D721Med (cell line): ENCODE measurements around the gene EOMES.

ENCODE experiments used
- DNase-seq: peaks from one replicate; pipeline ENCODE4 v3.0.0; 2011; ENCODE audit warnings: low spot score; ENCODE audit not compliant: insufficient read length
- FAIRE-seq: peaks from 2 replicates; lab custom pipeline; 2011; peaks lifted over from hg19 to GRCh38; lab: Jason Lieb, UNC
- TF ChIP-seq, protein P1 (sequence below): IDR thresholded peaks from 2 replicates; pipeline ENCODE4 v1.5.1; 2012; ENCODE audit warnings: mild to moderate bottlenecking, control low read depth; ENCODE audit not compliant: insufficient read depth; ENCODE audit errors: missing control alignments

The EOMES gene

DNA sequence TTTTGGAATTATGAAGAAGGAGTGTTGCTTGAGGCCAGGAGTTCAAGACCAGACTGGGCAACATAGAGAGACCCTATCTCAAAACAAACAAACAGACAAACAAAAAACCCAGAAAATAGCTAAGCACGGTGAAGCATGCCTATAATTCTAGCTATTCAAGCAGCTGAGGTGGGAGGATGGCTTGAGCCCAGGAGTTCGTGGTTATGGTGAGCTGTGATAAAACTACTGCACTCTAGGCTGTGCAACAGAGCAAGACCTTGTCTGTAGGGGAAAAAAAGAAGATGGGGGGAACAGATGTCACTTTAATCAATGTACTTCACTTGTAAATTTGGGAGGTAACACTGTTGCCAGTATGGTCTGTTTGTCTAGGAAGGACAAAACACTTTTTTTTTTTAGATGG is 18.7 kb upstream of the EOMES start:
- TF ChIP-seq, protein P1, sequence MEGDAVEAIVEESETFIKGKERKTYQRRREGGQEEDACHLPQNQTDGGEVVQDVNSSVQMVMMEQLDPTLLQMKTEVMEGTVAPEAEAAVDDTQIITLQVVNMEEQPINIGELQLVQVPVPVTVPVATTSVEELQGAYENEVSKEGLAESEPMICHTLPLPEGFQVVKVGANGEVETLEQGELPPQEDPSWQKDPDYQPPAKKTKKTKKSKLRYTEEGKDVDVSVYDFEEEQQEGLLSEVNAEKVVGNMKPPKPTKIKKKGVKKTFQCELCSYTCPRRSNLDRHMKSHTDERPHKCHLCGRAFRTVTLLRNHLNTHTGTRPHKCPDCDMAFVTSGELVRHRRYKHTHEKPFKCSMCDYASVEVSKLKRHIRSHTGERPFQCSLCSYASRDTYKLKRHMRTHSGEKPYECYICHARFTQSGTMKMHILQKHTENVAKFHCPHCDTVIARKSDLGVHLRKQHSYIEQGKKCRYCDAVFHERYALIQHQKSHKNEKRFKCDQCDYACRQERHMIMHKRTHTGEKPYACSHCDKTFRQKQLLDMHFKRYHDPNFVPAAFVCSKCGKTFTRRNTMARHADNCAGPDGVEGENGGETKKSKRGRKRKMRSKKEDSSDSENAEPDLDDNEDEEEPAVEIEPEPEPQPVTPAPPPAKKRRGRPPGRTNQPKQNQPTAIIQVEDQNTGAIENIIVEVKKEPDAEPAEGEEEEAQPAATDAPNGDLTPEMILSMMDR = no peak
- DNase-seq (no peak), FAIRE-seq (no peak)

DNA sequence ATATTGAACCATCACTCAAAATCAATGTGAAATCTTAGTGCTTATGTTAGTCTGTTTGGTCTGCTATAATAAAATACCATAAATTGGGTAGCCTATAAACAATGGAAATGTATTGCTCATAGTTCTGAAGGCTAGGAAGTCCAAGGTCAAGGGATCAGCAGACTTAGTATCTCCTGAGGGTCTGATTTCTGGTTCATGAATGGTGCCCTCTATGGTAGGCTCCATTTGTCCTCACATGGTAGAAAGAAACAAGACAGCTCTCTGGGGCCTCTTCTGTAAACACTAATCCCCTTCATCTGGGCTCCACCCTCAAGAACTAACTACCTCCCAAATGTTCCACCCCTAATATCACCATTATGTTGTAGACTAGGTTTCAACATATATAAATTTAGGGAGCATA is 15.0 kb upstream of the EOMES start:
- DNase-seq (no peak), FAIRE-seq (no peak)
- TF ChIP-seq, protein P1 = no peak

GRCh38 chr3:27730774-27731659 is 8.9 kb upstream of the EOMES start:
- no peak for FAIRE-seq

GRCh38 chr3:27729748-27730611 is 7.9 kb upstream of the EOMES start:
- FAIRE-seq = no peak
- no peak for DNase-seq
- TF ChIP-seq, protein P1 = no peak

More at GRCh38 chr3:27730774-27731659, 8.9 kb upstream of the EOMES start:
- TF ChIP-seq, protein P1 = no peak
- DNase-seq = no peak

DNA sequence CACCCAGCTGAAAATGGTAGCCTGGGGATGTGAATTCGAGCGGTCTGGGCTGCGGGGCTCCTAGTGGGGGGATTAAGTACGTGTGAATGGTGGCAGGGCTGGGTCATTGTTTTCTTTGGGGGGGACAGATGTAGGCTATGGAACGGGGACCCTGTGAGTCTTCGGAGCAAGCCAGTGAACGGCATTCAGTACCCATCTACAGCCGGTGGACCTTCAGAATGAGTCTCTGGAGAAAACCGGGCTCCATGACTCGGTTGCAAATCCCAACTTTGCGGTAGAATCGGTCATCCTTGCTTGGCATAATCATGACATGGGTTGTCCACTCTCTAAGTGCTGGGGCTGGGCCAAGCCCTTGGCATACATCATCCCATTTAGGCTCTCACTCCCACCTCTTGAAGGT is 7.2 kb upstream of the EOMES start:
- DNase-seq (no peak), FAIRE-seq (no peak)
- TF ChIP-seq, protein P1 = no peak

DNA sequence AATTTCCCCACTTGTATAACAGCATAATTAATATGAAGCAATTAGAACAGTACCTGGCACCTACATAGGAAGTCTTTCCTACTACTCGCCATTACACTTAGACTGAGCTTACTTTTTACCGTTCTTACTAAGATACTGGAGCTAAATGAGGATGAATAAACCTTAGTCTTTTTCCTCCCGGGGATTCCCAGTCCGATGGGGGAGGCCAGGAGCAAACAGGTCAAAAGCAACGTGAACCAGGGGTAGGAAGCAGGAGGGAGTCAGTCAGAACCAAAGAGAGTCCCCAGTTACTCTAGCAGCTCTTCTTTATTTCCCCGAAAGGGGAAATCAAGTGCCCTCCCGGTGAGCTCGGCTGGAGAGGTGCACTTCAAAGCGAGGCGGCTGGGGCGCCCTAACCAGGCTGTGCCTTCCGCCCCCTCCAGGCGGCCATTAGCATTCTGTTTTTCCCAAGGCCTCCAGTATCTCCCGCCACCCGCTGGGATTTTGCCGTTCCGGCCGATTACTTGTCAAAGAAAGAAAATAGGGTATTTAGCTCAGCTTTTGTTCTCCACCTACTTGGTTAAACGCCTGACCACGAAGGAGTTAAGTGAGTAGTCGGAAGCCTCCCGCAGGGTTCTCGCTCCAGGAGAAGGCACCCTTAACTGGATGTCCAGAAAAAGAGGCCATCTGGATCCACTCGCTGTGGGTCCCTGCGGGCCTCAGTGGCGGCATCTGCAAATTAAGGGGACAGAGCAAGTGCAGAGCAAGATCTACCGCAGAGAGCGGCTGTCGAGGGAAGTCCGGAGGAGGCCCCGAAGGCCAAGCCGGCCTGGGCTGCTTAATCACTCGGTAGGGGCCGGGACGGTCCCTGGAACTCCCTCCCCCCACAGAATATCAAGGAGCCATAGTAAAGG is 6.3 kb upstream of the EOMES start:
- no peak for DNase-seq
- TF ChIP-seq, protein P1 = no peak
- no peak for FAIRE-seq
